Measurements from ENCODE around the gene PDPN.

The PDPN gene

DNA sequence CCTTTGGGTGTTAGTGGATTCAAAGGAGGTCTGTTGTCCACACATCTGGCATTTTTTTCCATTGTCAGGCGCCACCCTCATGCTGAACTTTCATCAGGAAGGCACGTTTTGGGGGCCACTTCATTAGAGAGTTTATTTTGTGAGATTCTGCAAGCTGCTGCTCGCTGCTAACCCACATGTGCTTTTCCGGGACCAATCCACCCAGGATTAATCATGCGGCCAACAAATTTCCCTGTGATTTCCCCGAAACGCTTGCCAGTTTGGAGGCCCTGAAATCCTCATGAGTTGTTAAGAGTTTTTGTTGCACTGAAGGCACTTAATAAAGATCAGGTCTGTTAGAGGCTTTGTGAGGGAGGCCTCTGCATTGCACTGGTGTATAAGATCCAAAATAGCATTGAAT, 2.4 kb downstream of the PDPN start:
- Mint-ChIP-seq H3K36me3 (no peaks in the 10 kb centered on the region), H3K9me3 (peaks cover 6% of the 10 kb centered on the region in 2 donors), H3K27ac (no peak overlapping the region), H3K4me1 (peaks cover 7 to 16% of the 10 kb centered on the region in 2 donors), H3K27me3 (peaks cover 59 to 78% of the 10 kb centered on the region in 2 donors), H3K4me3 (no peak overlapping the region)
- no peak for DNase-seq
- ATAC-seq (replicated peaks) = no peak

DNA sequence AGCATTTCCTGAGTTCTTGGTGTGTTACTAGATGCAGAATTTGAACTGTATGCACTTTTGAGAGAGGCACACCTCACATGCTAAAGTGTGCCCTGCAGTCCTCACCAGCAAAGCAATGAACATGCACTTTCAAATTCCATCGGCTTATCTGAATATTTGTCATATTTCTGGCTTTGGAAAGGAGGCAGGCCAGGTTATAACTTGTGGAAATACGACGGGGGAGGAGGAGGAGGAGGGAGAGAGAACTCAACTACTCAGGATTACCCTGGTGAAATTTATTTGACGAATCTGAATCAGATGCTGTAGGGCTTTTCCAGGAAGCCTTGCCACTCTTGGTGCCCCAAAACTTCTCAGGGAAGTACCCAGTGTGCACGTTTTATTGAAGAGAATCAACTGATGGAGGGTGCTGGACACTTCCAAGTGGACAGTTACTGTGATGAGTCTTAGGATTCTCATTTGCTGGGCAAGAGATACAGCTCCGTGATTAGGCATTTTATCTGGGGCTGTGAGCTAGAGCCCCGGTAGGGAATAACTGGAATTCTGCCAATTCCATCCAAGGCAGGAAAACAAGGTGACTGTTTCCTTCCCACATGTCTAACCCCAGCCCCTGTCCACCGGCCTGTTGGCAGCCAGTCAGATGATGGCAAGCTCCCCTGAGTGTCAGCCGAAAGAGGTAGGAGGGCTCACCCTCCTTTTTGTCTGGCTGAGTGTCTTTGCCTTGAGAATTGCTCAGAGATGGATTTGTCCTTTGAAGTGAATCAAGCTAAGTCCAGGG, 3.8 kb downstream of the PDPN start:
- no peak overlapping the region for H3K27ac Mint-ChIP-seq
- ATAC-seq (replicated peaks) = no peak
- no peak overlapping the region for H3K4me3 Mint-ChIP-seq
- peaks cover 7 to 16% of the 10 kb centered on the region in 2 donors for H3K4me1 Mint-ChIP-seq
- DNase-seq = no peak
- H3K9me3 Mint-ChIP-seq = peaks cover 6% of the 10 kb centered on the region in 2 donors
- H3K36me3 Mint-ChIP-seq = no peaks in the 10 kb centered on the region
- peaks cover 51 to 63% of the 10 kb centered on the region in 2 donors for H3K27me3 Mint-ChIP-seq

GRCh38 chr1:13588946-13589796, 5.5 kb downstream of the PDPN start:
- Mint-ChIP-seq H3K27me3 (peaks cover 52 to 59% of the 10 kb centered on the region in 2 donors), H3K4me3 (no peak overlapping the region), H3K9me3 (peaks cover 6% of the 10 kb centered on the region in 2 donors), H3K27ac (no peak overlapping the region), H3K4me1 (peaks cover 4 to 10% of the 10 kb centered on the region in 2 donors), H3K36me3 (no peaks in the 10 kb centered on the region)
- ATAC-seq (replicated peaks) = no peak
- no peak for DNase-seq

- peaks cover 43 to 52% of the 10 kb centered on the region in 2 donors for H3K27me3 Mint-ChIP-seq
- H3K27ac Mint-ChIP-seq = no peak overlapping the region
Observed at GRCh38 chr1:13590486-13590885, 6.9 kb downstream of the PDPN start.

DNA sequence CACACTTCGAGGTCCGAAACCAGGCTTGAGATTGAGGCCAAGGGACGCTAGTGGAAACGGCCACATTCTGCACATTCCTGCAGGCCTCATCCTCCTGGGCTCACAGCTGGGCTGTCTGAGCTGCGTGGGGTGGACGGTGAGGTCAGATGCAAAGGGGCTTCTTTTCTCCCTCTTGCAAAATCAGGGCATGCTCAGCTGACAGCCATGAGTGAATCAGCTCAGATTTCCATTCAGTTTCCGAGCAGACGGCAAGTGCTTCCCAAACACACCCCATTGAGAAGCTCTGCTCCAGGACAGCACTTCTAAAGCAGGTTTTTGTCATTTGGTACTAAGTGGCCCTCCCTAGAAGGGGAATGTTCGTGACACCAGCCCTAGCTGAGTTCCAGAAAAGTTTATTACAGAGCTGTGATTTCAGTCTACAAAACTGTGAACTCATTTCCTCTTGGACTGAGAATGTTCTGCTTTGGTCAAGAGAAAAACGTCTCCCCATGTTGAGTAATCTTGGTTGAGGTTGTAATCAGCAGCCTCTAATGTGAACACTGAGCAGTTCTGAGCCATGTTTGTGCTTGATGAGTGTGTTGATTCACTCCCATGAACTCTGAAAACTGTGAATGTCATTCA, 10.0 kb downstream of the PDPN start:
- DNase-seq (no peak), ATAC-seq (replicated peaks) (no peak)
- no peak overlapping the region for H3K4me3 Mint-ChIP-seq
- H3K9me3 Mint-ChIP-seq = peaks cover 6% of the 10 kb centered on the region in 2 donors
- peaks cover 38 to 40% of the 10 kb centered on the region in 2 donors for H3K27me3 Mint-ChIP-seq
- no peaks in the 10 kb centered on the region for H3K36me3 Mint-ChIP-seq
- H3K4me1 Mint-ChIP-seq = no peaks in the 10 kb centered on the region
- no peak overlapping the region for H3K27ac Mint-ChIP-seq

More at GRCh38 chr1:13590486-13590885, 6.9 kb downstream of the PDPN start:
- no peak overlapping the region for H3K4me3 Mint-ChIP-seq
- no peak for DNase-seq
- H3K4me1 Mint-ChIP-seq = peaks cover 0 to 1% of the 10 kb centered on the region in 2 donors
- ATAC-seq (replicated peaks) = no peak
- peaks cover 6% of the 10 kb centered on the region in 2 donors for H3K9me3 Mint-ChIP-seq
- H3K36me3 Mint-ChIP-seq = no peaks in the 10 kb centered on the region

DNA sequence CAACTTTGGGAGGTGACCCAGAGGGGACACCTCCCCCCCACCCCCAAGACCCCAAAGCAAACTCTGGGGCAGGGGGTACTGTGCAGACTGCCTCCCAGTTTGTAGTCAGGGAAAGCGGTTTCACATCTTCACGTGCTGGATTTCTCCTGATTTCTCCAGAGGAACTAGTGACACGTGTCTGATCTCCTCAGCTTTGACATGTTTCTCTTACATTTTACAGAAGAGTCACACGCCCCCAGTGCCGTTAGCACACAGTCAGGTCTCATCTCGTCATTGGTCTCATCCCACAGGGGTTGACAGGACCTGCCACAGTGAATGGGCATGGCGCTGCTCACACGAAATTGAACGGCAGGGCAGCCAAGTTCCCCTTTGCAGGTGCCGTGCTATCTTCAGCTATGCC, 11.8 kb downstream of the PDPN start:
- Mint-ChIP-seq H3K4me1 (no peaks in the 10 kb centered on the region), H3K36me3 (no peaks in the 10 kb centered on the region), H3K9me3 (peaks cover 2% of the 10 kb centered on the region in 2 donors), H3K4me3 (no peak overlapping the region), H3K27ac (no peak overlapping the region), H3K27me3 (peaks cover 36 to 38% of the 10 kb centered on the region in 2 donors)
- DNase-seq = no peak
- no peak for ATAC-seq (replicated peaks)

DNA sequence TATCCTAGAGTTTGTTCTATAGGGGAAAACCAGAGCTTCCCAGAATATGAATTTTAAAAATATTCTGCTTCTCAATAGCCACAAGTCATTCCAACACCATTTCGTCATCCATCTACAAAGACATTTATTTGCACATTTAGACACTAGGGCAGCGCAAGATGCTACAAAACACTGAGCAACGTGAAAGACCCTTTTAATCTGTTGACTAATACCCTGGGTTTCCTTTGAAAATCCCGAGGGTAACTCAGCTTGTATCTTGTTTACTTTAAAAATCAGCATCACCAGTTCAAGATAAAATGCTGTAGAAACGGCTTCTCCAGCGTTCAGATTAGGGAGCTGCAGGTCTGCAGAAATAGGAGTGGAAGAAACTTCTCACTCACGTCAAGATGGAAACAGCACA, 13.5 kb downstream of the PDPN start:
- Mint-ChIP-seq H3K27ac (no peak overlapping the region), H3K4me3 (no peak overlapping the region), H3K4me1 (no peaks in the 10 kb centered on the region), H3K36me3 (no peaks in the 10 kb centered on the region), H3K27me3 (peaks cover 28 to 34% of the 10 kb centered on the region in 2 donors), H3K9me3 (no peaks in the 10 kb centered on the region)
- DNase-seq (no peak), ATAC-seq (replicated peaks) (no peak)

DNA sequence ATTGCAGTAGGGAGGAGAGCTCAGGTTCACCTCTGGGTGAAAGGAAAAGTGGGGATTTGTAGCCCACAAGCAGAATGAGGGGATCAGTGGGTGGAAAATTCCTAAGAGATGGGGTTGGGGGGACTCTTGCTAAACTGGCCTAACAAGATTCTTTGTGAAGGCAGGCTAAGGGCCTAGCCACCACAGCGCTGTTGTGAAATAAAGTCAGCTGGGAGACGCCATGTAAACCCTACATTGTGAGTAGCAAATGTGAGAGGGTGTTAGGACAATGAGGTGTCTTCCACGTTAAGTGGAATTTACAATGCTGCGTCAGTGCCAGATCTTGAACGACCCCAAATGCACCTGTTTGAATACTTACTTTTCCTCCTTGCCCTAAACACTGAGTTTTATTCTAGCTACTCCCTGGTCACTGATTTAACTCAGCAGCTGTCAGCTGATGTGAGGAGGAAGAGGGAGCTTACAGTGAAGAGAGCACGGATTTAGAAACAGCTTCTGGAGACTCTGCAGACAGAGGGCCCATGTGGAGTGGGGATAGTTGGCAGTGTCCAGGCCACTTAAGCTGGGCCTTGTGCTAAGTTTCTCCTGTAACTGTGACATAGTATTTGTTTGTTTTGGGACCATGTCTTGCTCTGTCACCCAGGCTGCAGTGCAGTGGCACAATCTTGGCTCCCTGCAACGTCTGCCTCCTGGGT, 17.3 kb downstream of the PDPN start:
- Mint-ChIP-seq H3K27me3 (peaks cover 13 to 20% of the 10 kb centered on the region in 2 donors), H3K4me3 (no peak overlapping the region), H3K27ac (no peak overlapping the region), H3K36me3 (no peaks in the 10 kb centered on the region), H3K4me1 (no peaks in the 10 kb centered on the region), H3K9me3 (no peaks in the 10 kb centered on the region)
- ATAC-seq (replicated peaks) (no peak), DNase-seq (no peak)

GRCh38 chr1:13604176-13604575, 20.5 kb downstream of the PDPN start:
- no peaks in the 10 kb centered on the region for H3K9me3 Mint-ChIP-seq
- no peak for DNase-seq
- no peak overlapping the region for H3K27ac Mint-ChIP-seq
- no peak for ATAC-seq (replicated peaks)
- H3K4me1 Mint-ChIP-seq = no peaks in the 10 kb centered on the region
- no peaks in the 10 kb centered on the region for H3K36me3 Mint-ChIP-seq
- H3K4me3 Mint-ChIP-seq = no peak overlapping the region
- peaks cover 16 to 24% of the 10 kb centered on the region in 2 donors for H3K27me3 Mint-ChIP-seq

DNA sequence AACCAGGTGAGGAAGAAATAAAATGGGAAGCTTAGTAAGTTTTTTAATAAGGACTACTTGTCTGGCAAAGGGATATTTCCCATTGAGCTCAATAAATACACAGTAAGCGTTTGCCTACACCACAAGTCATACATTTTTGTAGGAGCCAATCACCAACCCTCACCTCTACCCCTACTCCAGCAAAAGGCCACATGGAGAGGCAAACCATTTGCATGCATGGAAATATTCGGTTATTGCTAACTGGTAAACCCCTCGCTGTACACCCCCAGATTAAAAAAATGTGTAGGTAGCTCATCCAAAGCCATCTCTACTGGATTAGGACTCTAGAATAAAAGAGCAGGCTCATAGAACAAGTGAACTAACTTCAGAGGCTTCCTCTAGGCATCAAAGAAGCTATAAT, 21.1 kb downstream of the PDPN start:
- Mint-ChIP-seq H3K4me3 (no peak overlapping the region), H3K36me3 (no peaks in the 10 kb centered on the region), H3K27me3 (peaks cover 15 to 28% of the 10 kb centered on the region in 2 donors), H3K4me1 (no peaks in the 10 kb centered on the region), H3K9me3 (no peaks in the 10 kb centered on the region), H3K27ac (no peak overlapping the region)
- DNase-seq (no peak), ATAC-seq (replicated peaks) (no peak)

GRCh38 chr1:13605159-13605558, 21.5 kb downstream of the PDPN start:
- Mint-ChIP-seq H3K4me3 (no peak overlapping the region), H3K27me3 (peaks cover 11 to 28% of the 10 kb centered on the region in 2 donors), H3K4me1 (no peaks in the 10 kb centered on the region), H3K36me3 (no peaks in the 10 kb centered on the region), H3K27ac (no peak overlapping the region), H3K9me3 (no peaks in the 10 kb centered on the region)
- DNase-seq = no peak
- no peak for ATAC-seq (replicated peaks)

DNA sequence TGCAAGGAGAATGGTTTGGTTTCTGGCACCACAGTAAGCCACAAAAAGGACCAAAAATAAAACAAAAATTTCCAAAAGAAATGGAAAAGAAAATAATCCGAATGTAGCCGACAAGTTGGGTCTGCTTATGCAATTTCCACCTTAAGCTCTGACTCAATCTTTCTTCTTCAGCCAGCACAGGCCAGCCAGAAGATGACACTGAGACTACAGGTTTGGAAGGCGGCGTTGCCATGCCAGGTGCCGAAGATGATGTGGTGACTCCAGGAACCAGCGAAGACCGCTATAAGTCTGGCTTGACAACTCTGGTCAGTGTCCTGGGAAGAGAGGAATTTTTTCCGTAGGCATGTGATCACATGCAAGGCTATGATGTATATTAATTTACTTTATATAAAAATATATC, 23.4 kb downstream of the PDPN start:
- Mint-ChIP-seq H3K4me3 (no peak overlapping the region), H3K4me1 (no peaks in the 10 kb centered on the region), H3K36me3 (no peaks in the 10 kb centered on the region), H3K9me3 (no peaks in the 10 kb centered on the region), H3K27ac (no peak overlapping the region), H3K27me3 (peaks cover 11 to 28% of the 10 kb centered on the region in 2 donors)
- DNase-seq = no peak
- ATAC-seq (replicated peaks) = no peak

GRCh38 chr1:13616234-13616633, 32.6 kb downstream of the PDPN start:
- no peak overlapping the region for H3K27ac Mint-ChIP-seq
- H3K4me3 Mint-ChIP-seq = no peak overlapping the region
- H3K36me3 Mint-ChIP-seq = no peaks in the 10 kb centered on the region
- no peak for DNase-seq
- H3K4me1 Mint-ChIP-seq = no peaks in the 10 kb centered on the region
- H3K27me3 Mint-ChIP-seq = peaks cover 30 to 44% of the 10 kb centered on the region in 2 donors
- H3K9me3 Mint-ChIP-seq = no peaks in the 10 kb centered on the region
- ATAC-seq (replicated peaks) = no peak

- no peaks in the 10 kb centered on the region for H3K36me3 Mint-ChIP-seq
- H3K4me3 Mint-ChIP-seq = no peak overlapping the region
- DNase-seq (no peak), ATAC-seq (replicated peaks) (no peak)
- no peaks in the 10 kb centered on the region for H3K4me1 Mint-ChIP-seq
- no peaks in the 10 kb centered on the region for H3K9me3 Mint-ChIP-seq
- no peak overlapping the region for H3K27ac Mint-ChIP-seq
- H3K27me3 Mint-ChIP-seq = peaks cover 30 to 48% of the 10 kb centered on the region in 2 donors
Observed at GRCh38 chr1:13617108-13617507, 33.5 kb downstream of the PDPN start.

Measured in stimulated activated naive B cell treated with anti-CD40 and anti-IgM and Interleukin-4, amounts not matched to agents 10 μg/mL and 1 μg/mL and 100 μg/mL, for 72 hours (primary cell).